Measurements from ENCODE around the gene STARD13. TPM values are rescaled to one million over a fixed set of nuclear protein-coding genes. Genes with fewer than 3 reads are reported as not detected.

STARD13 gene
- total and polyA plus RNA-seq, 9 donors = 7.2 to 31.5 (median 14.0) TPM

- Histone ChIP-seq H3K4me3 (no peak overlapping the region), H3K9me3 (no peaks in the 10 kb centered on the region), H3K27ac (no peak overlapping the region), H3K27me3 (no peaks in the 10 kb centered on the region), H3K4me1 (ENCODE audit: insufficient read depth) (no peaks in the 10 kb centered on the region), H3K36me3 (no peaks in the 10 kb centered on the region)
- intact Hi-C loops (cut with DNase I) = no loop called here
- DNase-seq = no peak
- whole genome bisulfite sequencing, 3 donors = 56 to 94% (median 81%) methylated on average over 3 of the region's 3 CpGs
- TF ChIP-seq EP300 (IDR thresholded peaks at IDR 0.05) (no peak), POLR2A (IDR thresholded peaks at IDR 0.05) (no peak), CTCF (IDR thresholded peaks at IDR 0.05) (no peak)
These were observed 151.3 kb downstream of the STARD13 start for GRCh38 chr13:33134213-33134612.

- 35 to 64% (median 63%) methylated on average over 1 of the region's 1 CpG for WGBS, 3 donors
- H3K4me3 ChIP-seq = no peak overlapping the region
- TF ChIP-seq POLR2A (IDR thresholded peaks at IDR 0.05) (no peak), CTCF (IDR thresholded peaks at IDR 0.05) (no peak), EP300 (IDR thresholded peaks at IDR 0.05) (no peak)
- H3K36me3 ChIP-seq = no peaks in the 10 kb centered on the region
- no peak overlapping the region for H3K27ac ChIP-seq
- no peaks in the 10 kb centered on the region for H3K9me3 ChIP-seq
- DNase-seq = no peak
- H3K4me1 ChIP-seq (ENCODE audit: insufficient read depth) = no peaks in the 10 kb centered on the region
- H3K27me3 ChIP-seq = no peaks in the 10 kb centered on the region
- intact Hi-C loops (cut with DNase I) = no loop called here
These were observed 152.7 kb downstream of the STARD13 start for GRCh38 chr13:33132644-33133440.

GRCh38 chr13:33129886-33130285 lies 155.7 kb downstream of the STARD13 start:
- Histone ChIP-seq H3K9me3 (no peaks in the 10 kb centered on the region), H3K4me3 (no peak overlapping the region), H3K36me3 (no peaks in the 10 kb centered on the region), H3K4me1 (ENCODE audit: insufficient read depth) (peaks cover 7% of the 10 kb centered on the region), H3K27ac (no peak overlapping the region), H3K27me3 (no peaks in the 10 kb centered on the region)
- DNase-seq = no peak
- WGBS, 3 donors = 93 to 97% (median 94%) methylated on average over 20 of the region's 20 CpGs
- TF ChIP-seq EP300 (IDR thresholded peaks at IDR 0.05) (no peak), CTCF (IDR thresholded peaks at IDR 0.05) (no peak), POLR2A (IDR thresholded peaks at IDR 0.05) (no peak)
- intact Hi-C loops (cut with DNase I) = loop anchor here in 1 of 4 donors (10.0 kb wide), 1 partner anchor 405 kb away; no protein-coding TSS in a partner anchor

- Histone ChIP-seq H3K36me3 (no peaks in the 10 kb centered on the region), H3K4me1 (ENCODE audit: insufficient read depth) (peaks cover 7% of the 10 kb centered on the region), H3K27me3 (no peaks in the 10 kb centered on the region), H3K9me3 (no peaks in the 10 kb centered on the region), H3K4me3 (no peak overlapping the region), H3K27ac (no peak overlapping the region)
- 93 to 97% (median 94%) methylated on average over 20 of the region's 20 CpGs for WGBS, 3 donors
- intact Hi-C loops (cut with DNase I) = loop anchor here in 1 of 4 donors (10.0 kb wide), 1 partner anchor 406 kb away; no protein-coding TSS in a partner anchor
- no peak for DNase-seq
- TF ChIP-seq EP300 (IDR thresholded peaks at IDR 0.05) (no peak), POLR2A (IDR thresholded peaks at IDR 0.05) (no peak), CTCF (IDR thresholded peaks at IDR 0.05) (no peak)
These were observed 156.3 kb downstream of the STARD13 start for GRCh38 chr13:33129094-33129832.
